SK-N-MC (cell line): Measurements from ENCODE around the gene NSRP1.
A peak's percentile ranks its signal among the peaks of the same experiment; 100 is the strongest.

ENCODE experiments used
- DNase-seq: peaks from one replicate; pipeline ENCODE4 v3.0.0-alpha.2; 2011; ENCODE audit warnings: low read depth, low spot score
- H3K27ac ChIP-seq: fragments of 200-600 bp; sonication (generic); 2 replicates; pipeline ENCODE4 v1.5.1; 2016; ENCODE audit warnings: mixed run types
- H3K36me3 ChIP-seq: fragments of 200-600 bp; sonication (generic); 2 replicates; pipeline ENCODE4 v1.6.1; 2017; ENCODE audit warnings: antibody characterized with exemption, low read length, mixed read lengths; ENCODE audit not compliant: insufficient read depth
- H3K4me3 ChIP-seq: fragments of 200-600 bp; sonication (generic); 2 replicates; pipeline ENCODE4 v1.5.1; 2016
- H3K9ac ChIP-seq: fragments of 200-600 bp; sonication (generic); 2 replicates; pipeline ENCODE4 v1.8.0; 2017; ENCODE audit warnings: mixed run types, mixed read lengths; ENCODE audit not compliant: insufficient read length
- H3K9me3 ChIP-seq: fragments of 200-600 bp; sonication (generic); 2 replicates; pipeline ENCODE4 v1.6.1; 2017; ENCODE audit warnings: low read depth, mild to moderate bottlenecking, antibody characterized with exemption, low read length, moderate library complexity, mixed read lengths
- EZH2 ChIP-seq: fragments of 200-600 bp; sonication (generic); IDR thresholded peaks from one replicate; pipeline ENCODE4 v1.6.1; 2017; ENCODE audit warnings: antibody characterized with exemption
- FOXP2 ChIP-seq: optimal IDR thresholded peaks from 2 replicates; pipeline ENCODE3; 2011; ENCODE audit warnings: mild to moderate bottlenecking, moderate library complexity; ENCODE audit not compliant: insufficient read depth; ENCODE audit errors: extremely low read length, control extremely low read depth
- POLR2AphosphoS5 ChIP-seq: IDR thresholded peaks from 2 replicates; pipeline ENCODE4 v1.6.1; 2012; ENCODE audit warnings: mild to moderate bottlenecking, low read depth, low read length, borderline replicate concordance

Gene NSRP1

GRCh38 chr17:30161601-30162000 lies 45.0 kb downstream of the NSRP1 start:
- no peak overlapping the region for H3K4me3 ChIP-seq
- TF ChIP-seq EZH2 (no peak), POLR2AphosphoS5 (no peak), FOXP2 (no peak)
- DNase-seq: no peak
- H3K27ac ChIP-seq: no peak overlapping the region
- peaks cover 11% of the 10 kb centered on the region for H3K9me3 ChIP-seq
- H3K36me3 ChIP-seq: peaks cover 51% of the 10 kb centered on the region
- no peak overlapping the region for H3K9ac ChIP-seq

- Histone ChIP-seq H3K4me3 (no peak overlapping the region), H3K9ac (no peak overlapping the region), H3K27ac (0 out of 2 replicates have a peak overlapping the region, but pooled peaks have one; percentile 4), H3K9me3 (peaks cover 11% of the 10 kb centered on the region), H3K36me3 (peaks cover 33% of the 10 kb centered on the region)
- TF ChIP-seq EZH2: no peak
- TF ChIP-seq FOXP2: no peak
- DNase-seq: no peak
Measured at GRCh38 chr17:30164531-30164930, 47.9 kb downstream of the NSRP1 start.

- H3K9me3 ChIP-seq: peaks cover 8% of the 10 kb centered on the region
- peak overlapping the region; percentile 35; the same call in 1 of the 2 replicates for H3K27ac ChIP-seq
- no peak for TF ChIP-seq FOXP2
- TF ChIP-seq EZH2: no peak
- TF ChIP-seq POLR2AphosphoS5: no peak
- H3K9ac ChIP-seq: no peak overlapping the region
- no peak overlapping the region for H3K4me3 ChIP-seq
- no peak for DNase-seq
- H3K36me3 ChIP-seq: peaks cover 29% of the 10 kb centered on the region
Measured at GRCh38 chr17:30165147-30165546, 48.5 kb downstream of the NSRP1 start.

GRCh38 chr17:30165960-30166359 lies 49.3 kb downstream of the NSRP1 start:
- H3K27ac ChIP-seq: peak overlapping the region; percentile 35; the same call in 1 of the 2 replicates

GRCh38 chr17:30170415-30170987 lies 53.9 kb downstream of the NSRP1 start:
- Histone ChIP-seq H3K4me3 (no peak overlapping the region), H3K27ac (no peak overlapping the region), H3K9ac (no peak overlapping the region), H3K9me3 (no peaks in the 10 kb centered on the region), H3K36me3 (peaks cover 43% of the 10 kb centered on the region)
- TF ChIP-seq EZH2: no peak
- TF ChIP-seq POLR2AphosphoS5: no peak
- no peak for DNase-seq

More at GRCh38 chr17:30165960-30166359, 49.3 kb downstream of the NSRP1 start:
- Histone ChIP-seq H3K36me3 (peaks cover 26% of the 10 kb centered on the region), H3K4me3 (no peak overlapping the region), H3K9ac (no peak overlapping the region), H3K9me3 (no peaks in the 10 kb centered on the region)
- DNase-seq: no peak
- no peak for TF ChIP-seq EZH2
- TF ChIP-seq FOXP2: no peak
- TF ChIP-seq POLR2AphosphoS5: no peak

GRCh38 chr17:30172560-30172959 lies 55.9 kb downstream of the NSRP1 start:
- Histone ChIP-seq H3K9me3 (no peaks in the 10 kb centered on the region), H3K9ac (no peak overlapping the region), H3K27ac (no peak overlapping the region), H3K36me3 (peaks cover 46% of the 10 kb centered on the region), H3K4me3 (no peak overlapping the region)
- DNase-seq: no peak
- TF ChIP-seq EZH2: no peak
- TF ChIP-seq FOXP2: no peak
- no peak for TF ChIP-seq POLR2AphosphoS5

- Histone ChIP-seq H3K27ac (no peak overlapping the region), H3K9me3 (no peaks in the 10 kb centered on the region), H3K4me3 (no peak overlapping the region), H3K36me3 (peaks cover 52% of the 10 kb centered on the region), H3K9ac (no peak overlapping the region)
- no peak for DNase-seq
- TF ChIP-seq POLR2AphosphoS5 (no peak), EZH2 (no peak), FOXP2 (no peak)
Measured at GRCh38 chr17:30173649-30174048, 57.0 kb downstream of the NSRP1 start.

GRCh38 chr17:30174556-30174955 lies 57.9 kb downstream of the NSRP1 start:
- no peaks in the 10 kb centered on the region for H3K9me3 ChIP-seq
- no peak for DNase-seq
- H3K27ac ChIP-seq: no peak overlapping the region
- H3K4me3 ChIP-seq: no peak overlapping the region
- no peak overlapping the region for H3K9ac ChIP-seq
- TF ChIP-seq POLR2AphosphoS5 (no peak), FOXP2 (no peak), EZH2 (no peak)
- peaks cover 59% of the 10 kb centered on the region for H3K36me3 ChIP-seq

- TF ChIP-seq POLR2AphosphoS5 (no peak), FOXP2 (no peak), EZH2 (no peak)
- H3K27ac ChIP-seq: no peak overlapping the region
- peaks cover 75% of the 10 kb centered on the region for H3K36me3 ChIP-seq
Measured at GRCh38 chr17:30176855-30177254, 60.2 kb downstream of the NSRP1 start.

GRCh38 chr17:30186761-30187160 lies 70.1 kb downstream of the NSRP1 start:
- DNase-seq: no peak
- TF ChIP-seq POLR2AphosphoS5 (no peak), FOXP2 (no peak), EZH2 (no peak)
- Histone ChIP-seq H3K27ac (no peak overlapping the region), H3K4me3 (no peak overlapping the region), H3K36me3 (peaks cover 48% of the 10 kb centered on the region), H3K9ac (no peak overlapping the region), H3K9me3 (no peaks in the 10 kb centered on the region)

More at GRCh38 chr17:30176855-30177254, 60.2 kb downstream of the NSRP1 start:
- Histone ChIP-seq H3K9ac (no peak overlapping the region), H3K9me3 (no peaks in the 10 kb centered on the region), H3K4me3 (no peak overlapping the region)
- DNase-seq: no peak
